SIG-M5 (cell line): Measurements from ENCODE around the gene PCK2.
A peak's percentile ranks its signal among the peaks of the same experiment; 100 is the strongest.
"Not testable (repeated sequence)": the region's sequence is repeated elsewhere in the genome, so short reads cannot be mapped to it uniquely, and the experiment has no call there.

ENCODE experiments used
- DNase-seq: peaks from one replicate; lab custom pipeline; 2025; lab: John Stamatoyannopoulos, UW

PCK2 gene

DNA sequence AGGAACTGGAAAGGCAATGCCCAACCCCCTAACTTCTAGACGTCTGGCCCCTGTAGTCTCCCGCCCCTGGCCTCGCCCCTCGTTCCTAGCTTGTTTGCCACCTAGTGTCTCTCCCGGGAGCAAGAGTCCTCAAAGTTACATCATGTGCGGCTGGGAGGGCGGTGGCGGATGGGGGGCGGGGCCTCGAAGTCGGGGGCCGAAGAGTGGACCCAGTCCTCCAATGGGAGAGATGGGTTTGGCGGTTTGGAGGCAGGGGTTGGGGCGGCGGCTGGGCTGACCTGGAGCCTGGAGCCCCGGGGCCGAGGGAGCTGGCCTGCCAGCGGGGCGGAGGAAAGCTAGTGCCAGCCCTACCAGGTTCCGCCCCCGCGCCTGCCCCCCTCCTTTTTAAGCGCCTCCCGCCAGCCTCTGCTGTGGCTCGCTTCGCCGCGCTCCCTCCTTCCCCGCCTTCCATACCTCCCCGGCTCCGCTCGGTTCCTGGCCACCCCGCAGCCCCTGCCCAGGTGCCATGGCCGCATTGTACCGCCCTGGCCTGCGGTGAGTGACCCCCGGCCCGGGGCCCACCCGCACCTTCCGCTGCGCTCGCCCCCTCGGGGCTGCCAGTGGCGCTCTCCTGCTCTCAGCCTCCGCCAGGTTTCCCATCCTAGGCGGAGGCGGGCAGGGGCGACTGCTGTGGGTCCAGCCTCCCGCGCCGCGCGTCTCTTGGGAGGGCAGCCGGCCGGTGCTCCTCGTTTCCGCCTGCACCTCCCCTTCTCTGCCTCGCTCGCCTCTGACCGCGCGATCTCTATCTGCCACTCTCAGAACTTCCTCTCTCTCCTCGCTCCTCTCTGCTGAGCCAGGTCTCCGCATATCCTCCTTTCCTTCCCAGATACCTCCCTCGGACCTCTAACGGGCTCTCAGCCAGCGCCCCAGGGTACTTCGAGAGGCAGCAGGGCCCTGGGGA is at the start of gene PCK2:
PCK2 (plus strand) TSS at position 411 of the 940 bp plus-strand sequence; CDS start at position 506, 95 bp downstream.
- DNase-seq = peak; percentile 76

DNA sequence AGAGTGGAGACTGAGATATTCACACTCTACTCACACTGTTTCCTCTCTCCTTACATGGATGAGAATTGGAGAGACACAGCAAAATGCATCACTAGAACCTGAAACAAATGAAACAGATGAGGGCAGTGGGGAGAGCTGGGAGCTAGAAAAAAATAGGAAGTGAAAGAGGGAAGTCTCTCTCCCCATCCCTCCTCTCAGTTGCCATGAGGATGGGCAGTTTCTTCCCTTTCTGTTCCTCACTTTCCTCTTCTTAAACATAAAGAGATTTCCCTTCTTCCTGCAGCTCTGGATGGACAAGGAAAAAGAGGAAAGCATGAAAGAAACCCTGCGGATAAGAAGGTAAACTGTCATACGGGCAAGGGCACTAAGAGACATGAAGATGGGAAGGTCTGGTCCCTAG is 45.1 kb upstream of the PCK2 start:
- not testable (repeated sequence) for DNase-seq

DNA sequence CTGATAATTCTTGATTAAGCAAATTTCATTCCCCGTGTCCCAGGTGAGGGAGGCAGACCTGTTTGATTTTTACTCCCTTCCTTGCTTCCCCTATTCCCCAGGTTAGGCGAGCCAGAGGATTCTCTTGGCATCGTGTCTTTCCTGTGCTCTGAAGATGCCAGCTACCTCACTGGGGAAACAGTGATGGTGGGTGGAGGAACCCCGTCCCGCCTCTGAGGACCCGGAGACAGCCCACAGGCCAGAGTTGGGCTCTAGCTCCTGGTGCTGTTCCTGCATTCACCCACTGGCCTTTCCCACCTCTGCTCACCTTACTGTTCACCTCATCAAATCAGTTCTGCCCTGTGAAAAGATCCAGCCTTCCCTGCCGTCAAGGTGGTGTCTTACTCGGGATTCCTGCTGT is 43.4 kb upstream of the PCK2 start:
- DNase-seq = not testable (repeated sequence)

DNA sequence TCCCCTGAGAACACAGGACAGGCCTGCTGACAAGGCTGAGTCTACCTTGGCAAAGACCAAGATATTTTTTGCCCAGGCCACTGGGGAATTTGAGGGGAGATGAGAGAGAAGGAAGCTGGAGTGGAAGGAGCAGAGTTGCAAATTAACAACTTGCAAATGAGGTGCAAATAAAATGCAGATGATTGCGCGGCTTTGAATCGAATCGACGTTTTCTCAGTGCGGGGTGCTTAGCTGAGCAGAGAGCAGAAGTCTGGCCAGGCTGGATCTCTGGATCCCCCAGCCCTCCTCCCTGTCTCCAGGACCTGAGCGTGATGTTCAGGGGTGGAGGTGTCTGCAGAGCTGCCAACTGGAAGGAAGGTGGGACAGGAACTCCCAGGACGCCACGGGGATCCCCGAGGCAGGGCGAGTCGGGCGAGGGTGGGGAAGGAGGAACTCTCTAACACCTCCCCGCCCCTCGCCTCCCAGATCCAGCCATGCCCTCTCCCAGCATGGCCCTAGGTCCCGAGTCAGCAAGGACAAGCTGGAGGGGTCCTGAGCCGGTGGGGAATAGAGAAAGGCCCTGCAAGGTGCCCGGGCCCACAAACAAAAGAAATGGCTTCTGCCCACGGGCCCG is 42.8 kb upstream of the PCK2 start:
- no peak for DNase-seq

GRCh38 chr14:24051789-24052655 is 42.1 kb upstream of the PCK2 start, which contains the start of gene CARMIL3:
Gene CARMIL3, plus strand, starts transcription at chr14:24052009. Its CDS starts 145 bp downstream, at chr14:24052154.
- DNase-seq = no peak

GRCh38 chr14:24052656-24053547 is 41.2 kb upstream of the PCK2 start:
- no peak for DNase-seq

DNA sequence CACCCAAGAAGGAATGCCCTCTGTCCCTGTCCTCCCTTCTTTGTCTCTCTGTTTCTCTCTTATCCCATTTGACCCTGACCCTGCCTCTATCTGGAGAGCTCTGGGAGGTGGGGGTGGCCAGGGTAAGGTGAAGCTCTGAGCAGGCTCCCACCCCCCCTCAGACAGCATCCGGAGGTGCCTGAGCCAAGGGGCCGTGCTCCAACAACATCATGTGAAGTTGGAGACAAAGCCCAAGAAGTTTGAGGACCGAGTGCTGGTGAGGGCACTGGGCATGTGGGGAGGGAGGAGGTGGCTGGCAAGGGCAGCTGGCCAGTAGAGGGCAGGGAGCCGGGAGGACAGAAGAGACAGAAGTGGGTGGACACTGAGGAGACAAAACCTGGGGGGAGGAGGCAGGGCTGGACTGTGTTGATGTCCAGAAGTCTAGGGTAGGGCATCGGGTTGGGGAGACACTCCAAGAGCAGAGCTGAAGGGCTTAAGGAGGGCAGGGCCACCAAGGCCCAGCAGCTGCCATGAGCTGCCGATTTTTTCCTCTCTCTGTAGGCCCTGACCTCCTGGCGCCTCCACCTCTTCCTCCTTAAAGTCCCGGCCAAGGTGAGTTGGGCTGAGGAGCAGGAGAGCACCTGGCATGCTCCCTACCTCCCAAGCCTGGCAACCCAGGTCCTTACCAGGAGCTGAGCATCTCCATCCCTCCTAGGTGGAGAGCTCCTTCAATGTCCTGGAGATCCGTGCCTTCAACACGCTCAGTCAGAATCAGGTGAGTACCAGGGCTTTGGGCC is 40.4 kb upstream of the PCK2 start:
- no peak for DNase-seq

GRCh38 chr14:24054324-24054641 is 39.8 kb upstream of the PCK2 start:
- no peak for DNase-seq

- DNase-seq = no peak
Observed at GRCh38 chr14:24054646-24055045, 39.5 kb upstream of the PCK2 start.

DNA sequence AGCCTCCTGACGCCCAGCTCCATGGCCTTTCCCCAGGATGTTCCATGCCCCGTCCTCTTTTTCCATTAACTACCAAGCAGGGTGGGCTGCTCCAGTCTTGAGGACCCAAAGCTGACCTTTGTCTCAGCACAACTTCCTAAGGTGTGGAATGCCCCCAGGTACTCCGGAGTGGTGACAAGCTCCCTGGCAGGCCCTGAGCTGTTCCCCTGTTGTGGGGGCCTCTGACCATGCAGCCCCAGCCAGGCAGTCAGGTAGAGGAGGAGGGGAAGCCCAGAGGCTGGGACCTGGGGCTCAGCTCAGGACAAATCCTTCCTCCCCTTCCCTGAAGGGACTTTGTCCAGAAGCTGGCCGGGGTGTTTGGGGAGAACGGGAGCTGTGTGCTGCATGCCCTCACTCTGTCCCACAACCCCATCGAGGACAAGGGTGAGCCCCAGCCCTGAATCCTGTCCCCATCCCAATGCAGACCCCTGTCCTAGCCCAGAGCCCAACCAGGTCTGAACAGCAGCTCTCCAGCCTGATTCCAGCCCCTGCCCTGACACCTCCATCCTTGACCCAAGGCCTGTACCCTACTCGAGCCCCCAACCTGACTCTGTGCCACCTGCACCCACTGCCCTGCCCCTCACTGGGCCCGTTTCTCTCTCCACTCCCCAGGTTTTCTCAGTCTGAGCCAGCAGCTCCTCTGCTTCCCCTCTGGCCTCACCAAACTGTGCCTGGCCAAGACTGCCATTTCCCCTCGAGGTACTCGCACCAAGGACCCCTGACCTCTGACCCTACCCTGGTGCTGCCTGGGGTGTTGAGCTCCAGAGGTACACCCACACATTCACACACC is 37.9 kb upstream of the PCK2 start:
- no peak for DNase-seq

DNA sequence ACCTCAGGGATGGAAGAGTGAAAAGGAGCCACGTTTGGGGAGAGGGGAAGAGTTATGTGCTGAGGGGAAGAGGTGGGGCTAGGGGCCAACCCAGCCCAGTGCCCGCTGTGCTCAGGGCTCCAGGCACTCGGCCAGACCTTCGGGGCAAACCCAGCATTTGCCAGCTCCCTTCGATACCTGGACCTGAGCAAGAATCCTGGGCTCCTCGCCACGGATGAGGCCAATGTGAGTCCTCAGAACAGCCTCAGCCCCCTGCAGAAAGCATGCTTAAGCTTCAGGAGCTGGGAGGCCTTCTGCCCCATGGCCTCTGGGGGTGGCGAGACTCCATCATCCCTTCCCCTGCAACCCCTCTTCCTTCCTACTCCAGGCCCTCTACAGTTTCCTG is 37.3 kb upstream of the PCK2 start:
- no peak for DNase-seq

DNA sequence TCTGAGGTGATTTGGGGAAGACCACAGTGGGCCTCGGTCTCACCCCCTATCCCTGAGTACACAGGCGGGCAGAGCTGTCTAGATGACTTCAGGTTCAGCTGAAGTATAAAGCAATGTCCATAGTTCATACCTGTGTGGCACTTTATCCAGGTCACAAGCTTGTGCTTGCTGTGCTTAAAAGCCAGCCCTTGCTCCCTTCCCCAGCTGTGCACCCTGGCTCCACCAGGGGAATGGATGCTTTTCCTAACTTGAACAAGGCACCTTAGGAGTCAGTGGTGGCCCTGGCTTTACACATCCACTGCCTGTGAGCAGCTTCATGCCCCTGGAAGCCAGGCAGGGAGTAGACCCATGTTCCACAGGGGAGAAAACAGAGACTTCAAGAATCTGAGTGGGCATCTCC is 36.8 kb upstream of the PCK2 start:
- no peak for DNase-seq

DNA sequence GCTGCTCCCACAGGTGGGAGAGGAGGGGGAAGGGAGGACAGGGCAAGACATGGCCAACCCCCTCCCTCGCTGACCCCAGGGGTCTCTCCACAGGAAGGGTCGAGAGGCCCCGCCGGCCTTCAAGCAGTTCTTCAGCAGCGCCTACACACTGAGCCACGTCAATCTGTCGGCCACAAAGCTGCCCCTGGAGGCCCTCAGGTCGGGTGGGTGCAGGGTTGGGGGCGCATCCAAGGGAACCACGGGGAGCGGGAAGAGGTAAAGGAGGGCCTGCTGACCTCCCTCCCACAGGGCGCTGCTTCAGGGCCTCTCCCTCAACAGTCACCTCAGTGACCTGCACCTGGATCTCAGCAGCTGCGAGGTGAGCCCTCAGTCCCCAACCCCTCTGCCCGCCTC is 36.2 kb upstream of the PCK2 start:
- DNase-seq = no peak

DNA sequence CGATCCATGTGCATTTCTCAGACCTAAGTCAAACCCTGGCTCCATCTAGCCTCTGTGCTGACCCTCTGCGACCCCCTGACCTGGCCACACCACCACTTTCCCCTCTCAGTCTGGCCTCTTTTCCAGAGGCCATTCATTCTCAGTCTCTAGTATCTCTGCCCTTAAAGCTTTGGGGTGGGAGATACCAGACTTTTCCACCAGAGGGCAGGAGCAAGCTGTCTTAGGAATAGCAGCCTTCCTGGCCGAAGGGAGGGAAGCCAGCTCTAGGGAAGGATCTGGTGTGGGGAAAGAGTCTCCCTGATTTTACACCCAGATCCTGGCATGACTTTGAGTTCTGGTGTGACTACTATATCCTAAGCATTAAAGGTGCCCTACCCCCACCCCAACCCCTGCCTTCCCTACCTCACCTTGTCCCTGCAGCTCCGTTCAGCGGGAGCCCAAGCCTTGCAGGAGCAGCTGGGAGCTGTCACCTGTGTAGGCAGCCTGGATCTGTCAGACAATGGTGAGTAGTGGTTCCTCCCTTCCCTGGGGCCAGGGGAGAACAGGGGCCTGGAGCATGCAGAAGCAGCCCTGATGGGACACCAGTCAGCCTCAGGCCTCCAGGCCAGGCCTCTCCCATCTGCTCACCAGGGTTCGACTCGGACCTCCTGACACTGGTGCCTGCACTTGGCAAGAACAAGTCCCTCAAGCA is 35.7 kb upstream of the PCK2 start:
- DNase-seq = no peak

- no peak for DNase-seq
Observed at GRCh38 chr14:24058951-24059475, 35.1 kb upstream of the PCK2 start.

GRCh38 chr14:24059841-24060388 is 34.2 kb upstream of the PCK2 start:
- DNase-seq = no peak

DNA sequence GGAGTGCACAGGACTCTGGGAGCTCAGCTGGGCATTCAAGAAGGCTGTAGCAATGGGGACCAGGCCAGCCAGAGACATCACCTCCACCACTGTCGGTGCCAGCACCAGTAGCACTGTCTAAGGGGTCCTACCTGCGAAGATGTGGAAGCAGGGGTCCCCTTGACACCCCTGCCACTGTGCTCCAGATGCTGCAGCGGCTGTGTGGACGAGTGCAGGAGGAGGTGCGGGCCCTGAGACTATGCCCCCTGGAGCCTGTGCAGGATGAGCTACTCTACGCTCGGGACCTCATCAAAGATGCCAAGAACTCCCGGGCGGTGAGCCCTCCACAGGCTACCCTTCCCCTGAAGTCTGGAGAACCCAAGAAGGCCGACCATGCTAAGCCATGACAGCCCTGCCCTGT is 33.7 kb upstream of the PCK2 start:
- no peak for DNase-seq
